HG03432 (cell line): ENCODE results near the gene CCDC88C.
A peak's percentile ranks its signal among the peaks of the same experiment; 100 is the strongest.

Source experiments
- ATAC-seq: cut with Tn5 transposase; IDR thresholded peaks from one replicate; pipeline ENCODE4 v1.9.1; 2021; ENCODE audit warnings: mild to moderate bottlenecking, moderate library complexity; ENCODE audit not compliant: unreplicated experiment

Gene CCDC88C

DNA sequence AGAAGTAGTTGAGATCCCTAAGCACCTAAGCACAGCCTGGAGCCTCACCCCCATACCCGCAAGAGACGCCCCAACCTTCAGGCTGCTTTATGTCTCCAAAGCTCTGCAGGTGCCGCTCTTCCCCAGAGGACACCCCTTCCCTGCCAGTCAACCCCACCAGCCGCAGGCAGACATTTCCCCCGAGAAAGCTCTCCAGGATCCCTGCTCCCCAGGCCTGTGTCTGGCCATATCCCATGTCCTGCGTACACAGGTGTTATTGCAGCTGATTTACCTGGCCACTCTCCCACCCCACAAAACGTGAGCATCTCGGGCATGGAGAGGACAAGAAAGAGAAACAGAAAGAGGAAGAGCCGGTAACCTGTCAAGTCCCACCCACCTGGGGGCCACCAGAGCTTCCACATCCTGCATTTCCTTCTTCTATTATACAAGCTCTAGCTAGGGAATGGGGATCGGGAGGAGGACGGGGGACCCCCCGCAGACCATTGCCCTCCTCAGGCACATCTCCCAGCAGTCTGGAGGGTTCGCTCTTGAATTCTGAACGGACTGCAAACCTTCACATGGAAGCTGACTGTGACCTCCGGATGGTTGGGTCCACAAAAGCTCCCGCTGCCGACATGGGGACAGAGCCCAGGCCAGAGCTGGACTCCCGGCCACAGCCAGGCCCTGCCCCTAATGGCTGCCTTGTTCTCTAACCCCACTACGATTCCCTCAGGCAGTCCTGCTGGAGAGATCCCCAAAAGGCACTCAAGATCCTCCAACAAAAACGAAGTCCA, 17.6 kb downstream of the CCDC88C start:
- no peak for ATAC-seq

DNA sequence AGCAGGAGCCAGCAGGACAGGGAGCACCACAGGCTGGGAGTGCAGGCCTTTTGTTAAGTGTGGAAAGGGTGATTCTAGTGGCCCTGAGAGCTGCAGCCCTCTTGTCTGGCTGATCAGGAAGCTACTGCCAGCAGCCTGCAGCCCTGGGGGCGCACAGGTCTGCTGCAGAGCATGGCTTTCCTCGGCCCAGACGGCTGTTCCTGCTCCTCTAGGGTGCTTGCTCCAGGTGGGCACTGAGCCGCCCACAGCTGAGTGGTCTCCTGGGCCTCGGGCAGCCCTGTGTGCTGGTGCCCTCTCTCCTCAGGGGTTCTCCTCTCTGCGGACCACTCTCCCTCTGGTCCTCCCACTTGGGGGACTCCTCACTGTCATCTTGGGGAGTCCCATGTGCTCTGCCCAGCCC, 18.9 kb downstream of the CCDC88C start:
- ATAC-seq: peak; percentile 30

DNA sequence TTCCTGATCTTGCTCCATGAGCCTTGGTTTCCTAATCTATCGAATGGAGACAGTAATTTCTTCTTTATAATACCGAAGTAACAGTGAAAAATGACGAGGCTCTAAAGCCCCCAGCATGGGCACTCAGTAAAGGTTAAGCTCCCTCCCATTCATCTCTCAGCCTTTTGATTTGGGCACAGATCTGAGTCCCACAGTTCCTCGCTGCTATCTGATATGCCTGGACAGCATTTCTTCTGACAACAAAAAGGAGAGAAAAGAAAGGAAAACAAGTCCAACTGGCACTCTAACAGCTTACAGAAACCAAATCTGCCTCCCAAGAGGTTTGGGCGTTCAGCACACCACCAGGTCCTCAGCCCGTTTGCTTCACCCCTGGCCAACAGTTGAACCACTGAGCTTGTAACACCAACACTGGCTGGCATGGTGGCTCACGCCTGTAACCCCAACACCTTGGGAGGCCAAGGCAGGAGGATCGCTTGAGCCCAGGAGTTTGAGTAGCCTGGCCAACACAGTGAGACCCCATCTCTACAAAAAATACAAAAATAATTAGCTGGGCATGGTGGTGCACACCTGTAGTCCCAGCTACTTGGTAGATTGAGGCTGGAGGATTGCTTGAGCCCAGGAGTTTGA, 19.5 kb downstream of the CCDC88C start:
- ATAC-seq: no peak

DNA sequence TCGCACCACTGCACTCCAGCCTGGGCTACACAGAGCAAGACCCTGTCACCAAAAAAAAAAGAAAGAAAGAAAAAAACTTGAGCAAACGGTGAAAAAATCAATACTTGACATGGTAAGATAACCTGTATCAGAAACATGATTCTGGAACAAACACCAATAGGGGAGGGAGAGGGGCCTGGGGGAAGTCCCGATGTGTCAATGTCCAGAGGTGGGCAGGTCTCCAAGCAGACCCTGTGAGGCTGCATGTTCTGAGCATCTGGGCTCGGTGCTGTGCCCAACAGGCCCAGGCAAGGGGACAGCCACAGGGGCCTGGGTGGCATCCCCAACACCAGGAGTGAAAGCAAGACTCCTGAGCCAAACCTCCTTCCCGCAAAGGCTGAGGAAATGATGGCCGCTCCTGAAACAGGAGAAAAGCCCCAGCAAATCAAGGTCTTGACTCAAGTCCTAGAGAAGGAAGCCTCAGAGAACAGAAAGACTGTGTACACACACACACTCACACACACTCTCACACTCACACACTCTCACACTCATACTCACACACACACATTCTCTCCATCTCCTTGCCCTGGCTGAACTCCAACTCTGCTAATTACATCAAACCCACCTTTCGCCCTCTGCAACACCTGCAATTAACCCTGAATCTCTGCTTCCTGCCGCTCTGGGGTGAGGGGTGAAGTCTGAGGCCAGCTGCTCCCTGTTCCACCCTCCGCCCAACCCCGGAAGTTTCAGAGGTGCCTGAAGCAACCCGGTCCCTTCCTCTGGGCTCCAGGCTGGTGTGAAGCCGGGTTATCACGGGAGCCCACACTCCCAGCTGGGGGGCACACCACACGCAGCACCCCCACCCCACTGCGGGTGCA, 20.4 kb downstream of the CCDC88C start:
- ATAC-seq: peak; percentile 75

DNA sequence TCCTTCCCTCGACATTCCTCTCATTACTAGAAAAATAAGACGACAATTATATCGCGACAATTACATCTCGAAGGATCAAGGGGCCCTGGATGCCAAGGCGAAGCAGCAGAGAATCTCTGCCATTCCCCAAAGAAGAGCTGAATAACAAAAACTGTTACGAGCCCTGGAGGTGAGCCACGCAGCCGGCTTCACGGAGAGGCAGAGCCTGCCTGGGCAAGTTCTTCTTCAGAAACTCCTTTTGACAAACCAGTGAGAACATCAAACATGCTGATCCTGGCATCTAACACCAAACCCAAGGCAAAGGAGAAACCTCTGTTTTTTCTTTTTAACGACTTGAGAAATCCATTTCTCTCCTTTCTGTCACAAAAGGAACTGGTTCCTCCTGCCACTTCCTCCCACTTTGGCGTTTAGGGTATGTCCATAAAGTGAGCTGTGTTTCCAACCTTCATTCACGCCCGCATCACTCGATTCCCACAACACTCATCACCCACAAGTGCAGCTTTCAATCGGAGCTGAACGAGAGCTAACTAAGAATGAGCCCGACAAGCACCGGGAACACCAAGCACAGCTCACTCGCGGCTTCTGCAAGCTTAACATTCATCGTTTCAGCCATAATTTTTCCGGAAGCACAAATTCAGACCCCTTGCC, 21.5 kb downstream of the CCDC88C start:
- ATAC-seq: no peak

DNA sequence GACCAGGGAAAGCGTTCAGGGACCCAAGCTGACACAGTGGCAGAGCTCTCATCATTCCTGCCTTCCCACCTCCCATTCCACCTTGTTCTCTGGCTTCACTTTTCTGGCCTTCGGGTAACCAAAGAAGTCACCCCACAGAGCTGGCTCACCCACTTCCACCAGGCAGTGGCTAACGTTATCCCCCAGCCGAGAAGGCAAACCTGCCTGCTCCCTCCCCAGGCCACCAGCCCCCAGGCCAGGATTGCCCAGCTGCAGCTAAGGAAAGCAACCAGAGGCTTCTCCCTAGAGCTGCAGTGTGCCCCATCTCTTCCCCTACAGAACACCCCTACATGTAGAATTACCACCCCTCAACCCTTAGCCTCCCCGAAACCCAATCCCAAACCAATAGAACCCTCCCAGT, 22.2 kb downstream of the CCDC88C start:
- ATAC-seq: no peak

DNA sequence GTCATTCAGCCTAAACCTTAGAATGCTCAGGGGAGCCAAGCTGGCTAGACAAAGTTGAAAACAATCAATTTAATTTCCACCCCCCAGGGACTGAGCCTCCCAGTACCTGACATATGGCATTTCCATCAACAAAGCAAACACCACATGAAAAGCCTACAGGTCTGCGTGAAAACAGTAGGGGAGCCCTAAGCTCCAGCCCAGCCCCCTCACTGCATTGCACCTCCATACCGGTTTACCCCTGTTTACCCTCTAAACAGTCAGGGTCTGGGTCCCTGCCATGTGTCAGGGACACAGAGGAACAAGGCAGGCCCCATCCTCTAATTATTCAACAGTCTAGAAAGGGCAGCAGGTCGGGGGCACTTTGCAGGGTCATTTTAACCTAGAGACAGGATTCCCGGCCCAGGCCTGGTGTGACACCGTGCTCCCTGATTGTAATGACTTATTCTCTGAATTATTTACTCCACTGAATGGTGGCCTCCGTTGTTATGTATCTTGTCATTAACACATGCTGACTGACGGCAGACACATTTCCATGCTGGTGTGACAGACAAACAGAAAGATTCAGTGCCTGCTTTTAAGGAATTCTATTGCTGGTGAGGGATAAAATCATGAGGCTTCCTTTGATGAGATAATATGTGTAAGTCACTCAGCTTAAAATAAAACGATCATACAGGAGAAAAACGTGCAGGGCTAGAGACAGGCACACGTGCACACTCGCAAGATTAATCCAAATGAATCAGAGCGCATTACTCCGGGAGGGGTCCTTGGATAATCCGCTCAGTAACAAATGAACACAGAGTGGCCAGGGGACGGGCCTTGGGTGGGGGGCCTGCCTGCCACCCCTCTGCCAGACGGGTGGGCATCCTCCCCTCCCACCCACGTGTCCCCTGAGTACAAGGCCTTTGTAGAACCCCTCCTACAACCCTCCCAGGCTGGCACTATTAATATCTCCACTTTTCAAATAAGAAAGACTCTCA, 23.2 kb downstream of the CCDC88C start:
- ATAC-seq: no peak

DNA sequence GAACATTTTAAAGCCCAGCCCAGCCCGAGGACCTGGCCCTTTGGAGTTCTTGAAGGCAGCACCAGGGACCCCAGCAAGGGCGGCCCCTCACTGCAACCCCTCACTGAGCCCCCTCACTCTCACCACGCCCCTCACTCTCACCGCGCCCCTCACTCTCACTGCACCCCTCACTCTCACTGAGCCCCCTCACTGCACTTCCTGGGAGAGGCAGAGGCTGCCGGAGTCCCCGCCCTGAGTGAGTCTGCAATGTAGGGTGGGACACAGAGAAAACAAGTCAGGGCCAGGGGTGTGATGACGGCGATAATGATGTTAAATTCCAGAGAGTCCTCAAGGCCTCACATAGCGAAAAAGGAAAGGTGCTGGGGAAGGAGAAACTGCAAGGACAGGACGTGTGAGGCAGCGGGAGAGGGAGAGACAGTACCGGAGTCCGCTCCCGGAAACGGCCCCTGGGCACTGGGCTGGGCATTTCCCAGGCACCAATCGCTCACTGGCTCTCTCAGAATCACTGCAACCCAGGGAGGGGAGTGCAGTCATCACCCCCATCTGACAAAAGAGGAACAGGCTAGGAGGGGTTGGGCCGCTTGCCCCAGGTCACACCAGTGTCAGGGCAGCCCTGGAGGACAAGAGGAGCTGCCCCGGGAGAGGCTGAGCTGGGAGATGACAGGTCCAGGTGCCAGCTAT, 24.9 kb downstream of the CCDC88C start:
- no peak for ATAC-seq

DNA sequence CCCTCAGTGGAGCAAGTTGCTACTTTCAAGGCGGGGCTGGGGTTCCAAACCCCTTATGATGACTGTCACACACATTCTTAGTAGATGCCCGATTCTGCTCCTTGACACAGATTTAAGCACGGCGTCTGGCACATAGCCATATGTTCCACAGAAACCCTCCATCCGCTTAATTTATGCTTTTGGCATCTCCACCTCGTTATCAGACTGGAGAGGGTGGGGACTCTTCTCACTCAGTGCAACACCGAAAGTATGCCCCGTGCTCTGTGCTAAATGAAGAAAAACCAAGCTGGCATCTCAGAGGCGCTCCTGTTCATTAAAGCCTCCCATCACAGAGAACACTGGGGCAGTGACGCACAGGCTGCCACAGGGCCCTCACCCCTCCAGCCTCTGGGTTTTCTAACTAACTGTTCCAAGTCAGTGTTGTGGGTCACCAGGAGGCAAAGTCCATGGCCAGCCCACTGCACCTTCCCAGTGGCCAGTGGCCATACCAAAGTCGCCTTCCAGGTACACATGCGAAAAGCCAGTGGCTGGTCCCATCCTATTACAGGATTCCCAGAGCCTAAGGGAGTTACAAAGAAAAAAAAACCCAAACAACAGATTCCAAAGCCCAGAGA, 27.3 kb downstream of the CCDC88C start:
- ATAC-seq: no peak

DNA sequence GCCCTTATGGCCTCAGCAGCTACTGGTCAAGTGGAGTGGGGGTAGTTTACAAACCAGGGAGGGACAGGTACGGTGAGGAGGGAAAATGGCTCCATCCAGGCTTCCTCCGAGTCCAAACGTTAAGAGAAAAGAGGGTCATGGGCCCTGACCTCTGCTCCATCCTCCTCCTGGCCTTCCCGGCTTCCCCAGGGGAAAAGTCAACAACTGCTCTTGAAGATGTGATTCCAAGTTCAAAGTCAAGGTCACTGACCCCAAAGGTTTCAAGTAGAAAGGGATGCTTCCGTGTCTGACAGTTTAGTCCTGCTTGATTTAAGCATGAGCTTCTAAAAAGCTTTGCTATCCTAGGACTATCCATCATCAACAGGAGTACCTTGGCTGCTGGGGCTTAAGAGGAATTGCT, 28.5 kb downstream of the CCDC88C start:
- ATAC-seq: no peak

DNA sequence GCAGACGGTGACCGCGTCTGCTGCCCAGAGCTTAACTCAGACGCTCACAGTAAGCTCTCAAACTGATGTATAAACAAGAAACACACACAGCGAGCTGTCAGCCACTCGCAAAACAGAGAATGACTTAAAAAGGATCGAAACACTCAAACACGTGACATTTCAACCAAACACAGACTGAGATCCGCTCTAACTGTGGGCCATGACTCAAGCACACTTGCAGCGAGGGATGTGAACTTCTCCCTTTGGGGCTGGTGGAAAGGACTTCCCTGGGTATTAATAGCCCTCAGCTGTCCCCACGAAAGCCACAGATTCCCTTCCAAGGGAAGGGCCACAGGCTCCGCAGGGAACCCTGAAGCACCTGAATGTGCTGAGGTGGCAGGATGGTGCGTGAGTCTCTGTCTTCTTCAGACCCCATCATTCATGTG, 29.1 kb downstream of the CCDC88C start:
- no peak for ATAC-seq

DNA sequence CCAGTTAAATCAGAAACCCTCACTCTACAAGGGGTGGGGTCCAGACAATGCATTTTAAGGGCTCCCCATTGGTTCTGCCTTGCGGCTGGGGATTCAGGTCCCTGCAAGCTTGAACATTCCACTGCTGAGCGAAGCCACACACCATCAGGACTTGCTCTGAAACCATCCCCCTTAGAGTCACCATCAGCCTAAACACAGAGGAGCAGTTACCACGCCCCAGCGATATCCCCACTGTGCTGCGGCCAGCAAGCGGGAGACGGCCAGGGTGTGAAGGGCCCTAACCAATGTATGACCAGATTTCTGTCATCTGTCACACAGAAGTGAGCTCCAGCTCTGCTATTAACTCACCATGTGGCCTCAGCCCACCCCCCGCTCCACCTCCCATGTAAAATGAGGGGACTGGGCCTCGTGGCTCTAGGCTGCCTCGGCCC, 29.7 kb downstream of the CCDC88C start:
- ATAC-seq: no peak

DNA sequence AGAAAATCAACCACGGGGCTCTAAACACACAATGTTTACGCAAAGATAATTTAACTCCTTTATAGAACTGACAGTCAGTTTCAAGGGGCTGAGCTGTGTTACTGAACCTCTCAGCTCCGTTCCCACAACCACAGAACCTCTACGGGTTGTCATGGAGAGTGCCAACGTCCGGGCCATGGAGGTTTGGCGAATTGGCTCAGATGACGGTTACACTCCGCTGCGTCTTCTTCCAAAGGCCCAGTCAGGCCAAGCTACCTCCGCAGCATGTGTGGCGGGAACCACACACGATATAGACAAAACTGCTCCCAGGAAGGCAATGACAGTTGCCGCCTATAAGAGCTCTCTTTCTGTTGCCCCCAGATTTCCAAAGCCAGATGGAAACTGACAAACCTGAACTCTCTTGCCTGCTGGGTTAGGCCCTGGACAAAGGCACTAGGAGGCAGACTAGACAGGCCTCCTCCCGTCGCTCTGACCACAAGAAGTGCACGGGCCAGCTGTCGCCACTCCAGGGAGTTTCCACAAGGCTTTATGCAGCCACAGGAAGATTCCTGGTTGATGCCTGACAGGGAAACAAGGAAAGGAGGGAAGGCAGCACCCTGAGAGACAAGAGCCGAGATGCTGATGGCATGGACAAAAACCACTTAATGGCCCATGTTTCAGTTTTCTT, 30.3 kb downstream of the CCDC88C start:
- no peak for ATAC-seq

DNA sequence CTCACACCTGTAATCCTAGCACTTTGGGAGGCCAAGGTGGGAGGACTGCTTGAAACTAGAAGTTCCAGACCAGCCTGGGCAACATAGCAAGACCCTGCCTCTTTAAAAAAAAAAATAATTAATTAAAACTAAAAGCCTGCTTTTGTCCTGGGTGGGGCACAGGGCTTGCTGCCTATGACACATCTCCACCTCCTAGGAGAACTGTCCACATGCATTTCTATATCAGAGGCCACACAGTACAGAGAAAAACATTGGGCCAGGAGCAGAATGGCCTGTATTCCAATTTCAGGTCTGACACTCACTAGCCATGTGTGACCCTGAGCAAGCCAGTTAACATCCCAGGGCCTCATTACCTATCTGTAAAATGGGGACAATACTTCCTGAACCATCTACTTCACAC, 31.9 kb downstream of the CCDC88C start:
- no peak for ATAC-seq

DNA sequence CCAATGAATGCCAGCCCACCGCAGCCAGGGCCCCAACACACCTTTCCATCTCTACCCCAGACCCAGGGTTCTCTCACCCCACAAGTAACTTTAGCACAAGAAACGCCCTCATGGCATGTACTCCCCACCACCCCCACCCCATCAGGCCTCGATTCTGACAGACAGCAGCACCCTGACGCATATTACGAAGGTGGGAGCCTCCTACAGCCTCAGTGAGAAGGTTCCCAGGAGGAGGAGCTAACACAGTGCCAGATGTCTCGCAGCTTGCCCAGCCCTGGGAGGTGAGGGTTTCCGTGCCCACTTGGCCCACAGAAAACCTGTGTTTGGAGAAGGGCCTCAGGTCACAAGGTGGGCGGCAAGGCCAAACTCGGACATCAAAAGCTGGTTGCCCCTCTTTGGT, 32.4 kb downstream of the CCDC88C start:
- no peak for ATAC-seq

DNA sequence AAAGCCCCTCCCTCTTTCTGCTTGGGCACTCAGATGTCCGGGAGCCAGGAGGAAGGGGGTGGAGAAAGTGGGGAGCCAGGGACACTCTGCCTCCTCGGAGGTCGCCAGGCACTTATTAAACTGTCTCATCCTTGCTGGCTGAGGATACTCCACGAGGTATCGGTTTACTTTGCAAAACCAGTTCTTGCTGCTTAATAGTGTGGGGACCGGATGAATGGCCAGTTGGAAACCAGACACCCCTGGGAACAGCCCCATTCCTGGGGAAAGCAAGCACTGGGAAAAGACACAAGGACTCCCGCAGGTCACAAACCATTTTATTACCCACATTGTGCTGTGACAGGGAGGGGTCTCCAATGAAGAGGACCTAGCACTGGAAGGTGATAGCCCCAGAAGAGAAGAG, 34.2 kb downstream of the CCDC88C start:
- ATAC-seq: no peak

DNA sequence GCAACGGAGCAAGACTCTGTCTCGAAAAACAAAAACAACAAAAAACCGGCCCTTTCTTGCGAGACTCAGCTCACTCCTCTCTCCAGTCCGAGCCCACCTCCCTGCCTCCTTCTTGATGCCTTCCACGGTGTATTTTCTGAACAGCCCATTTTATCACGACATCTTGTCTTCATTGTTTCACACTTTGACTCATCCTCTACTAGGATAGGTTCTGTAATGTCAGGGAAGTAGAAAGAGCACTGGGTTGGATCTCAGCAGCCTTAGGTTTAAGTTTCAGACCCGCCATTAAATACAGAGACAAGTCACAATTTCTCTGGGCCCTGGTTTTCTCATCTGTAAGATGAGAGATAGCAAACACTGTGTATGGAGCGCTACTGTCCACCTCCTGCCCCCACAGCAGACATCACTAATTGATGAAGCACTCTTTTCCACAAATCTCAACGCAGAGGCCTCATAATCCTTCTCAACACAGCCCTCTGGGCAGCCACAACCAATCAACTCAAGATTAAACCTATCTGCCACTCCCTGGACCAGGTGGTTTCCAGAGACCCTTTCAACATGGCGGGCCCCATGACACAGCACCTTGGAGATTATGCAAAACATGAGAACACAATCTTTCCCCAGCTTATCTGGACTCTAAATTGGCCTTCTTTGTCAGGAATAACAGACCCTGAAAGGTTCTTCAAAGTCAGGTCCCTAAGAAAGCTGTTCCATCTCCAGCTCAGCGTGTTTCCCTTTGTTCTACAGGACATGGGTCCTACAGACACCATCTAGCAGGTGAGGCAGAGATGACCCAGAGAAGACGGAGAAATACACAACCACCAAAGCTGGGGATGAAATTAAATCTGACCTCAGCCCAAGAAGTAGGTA, 35.6 kb downstream of the CCDC88C start:
- no peak for ATAC-seq
